OCI-LY1 (cell line): Measurements from ENCODE around the gene FAF1.

ENCODE experiments used
- H2AFZ ChIP-seq: fragments of 200-600 bp; sonication (generic), shearing (Covaris generic); 2 replicates; pipeline ENCODE4 v1.6.0; 2014; ENCODE audit warnings: antibody characterized with exemption, mild to moderate bottlenecking, low read length
- H3F3A ChIP-seq: fragments of 200-600 bp; sonication (generic), shearing (Covaris generic); 2 replicates; pipeline ENCODE4 v1.6.0; 2014; ENCODE audit warnings: mild to moderate bottlenecking, antibody characterized with exemption, low read length, moderate library complexity; ENCODE audit not compliant: insufficient read depth
- H3K27ac ChIP-seq: fragments of 200-600 bp; sonication (generic); 2 replicates; pipeline ENCODE4 v1.5.1; 2014; ENCODE audit warnings: low read length, mixed run types, mild to moderate bottlenecking, low read depth; ENCODE audit not compliant: poor library complexity, severe bottlenecking
- H3K27me3 ChIP-seq: fragments of 200-600 bp; sonication (generic); 2 replicates; pipeline ENCODE4 v1.6.0; 2014; ENCODE audit warnings: antibody characterized with exemption, mild to moderate bottlenecking, low read length, moderate library complexity; ENCODE audit not compliant: insufficient read depth
- H3K36me3 ChIP-seq: fragments of 200-600 bp; sonication (generic); 2 replicates; pipeline ENCODE4 v1.6.1; 2014; ENCODE audit warnings: mild to moderate bottlenecking, antibody characterized with exemption, low read length, moderate library complexity, mixed read lengths; ENCODE audit not compliant: insufficient read depth
- H3K4me1 ChIP-seq: fragments of 200-600 bp; sonication (generic); 2 replicates; pipeline ENCODE4 v1.5.1; 2014; ENCODE audit warnings: mild to moderate bottlenecking, low read length, moderate library complexity; ENCODE audit not compliant: insufficient read depth, severe bottlenecking
- H3K4me2 ChIP-seq: fragments of 200-600 bp; sonication (generic), shearing (Covaris generic); 2 replicates; pipeline ENCODE4 v1.6.1; 2014; ENCODE audit warnings: low read length
- H3K4me3 ChIP-seq: fragments of 200-600 bp; sonication (generic); 2 replicates; pipeline ENCODE4 v1.5.1; 2014; ENCODE audit warnings: low read length, low read depth, mild to moderate bottlenecking, mixed read lengths; ENCODE audit not compliant: poor library complexity, severe bottlenecking
- H3K79me2 ChIP-seq: fragments of 200-600 bp; shearing (Covaris generic); 2 replicates; pipeline ENCODE4 v1.6.1; 2016; ENCODE audit warnings: mixed run types, low read length, mixed read lengths; ENCODE audit not compliant: insufficient read depth
- H3K9ac ChIP-seq: fragments of 200-600 bp; sonication (generic), shearing (Covaris generic); 2 replicates; pipeline ENCODE4 v1.6.1; 2014; ENCODE audit warnings: mild to moderate bottlenecking, low read length, mixed read lengths
- H3K9me2 ChIP-seq: fragments of 200-600 bp; sonication (generic), shearing (Covaris generic); 2 replicates; pipeline ENCODE4 v1.6.1; 2014; ENCODE audit warnings: low read depth, mild to moderate bottlenecking, low read length, mixed read lengths
- H3K9me3 ChIP-seq: fragments of 200-600 bp; shearing (Covaris generic); 2 replicates; pipeline ENCODE4 v1.6.1; 2014; ENCODE audit warnings: low read length, mixed read lengths
- H4K20me1 ChIP-seq: fragments of 200-600 bp; sonication (generic), shearing (Covaris generic); 2 replicates; pipeline ENCODE4 v1.6.0; 2016; ENCODE audit warnings: mild to moderate bottlenecking, low read length; ENCODE audit not compliant: insufficient read depth
- CTCF ChIP-seq: fragments of 200-600 bp; sonication (generic), shearing (Covaris generic); IDR thresholded peaks from 2 replicates; pipeline ENCODE4 v1.5.1; 2017; ENCODE audit warnings: mild to moderate bottlenecking, antibody characterized with exemption, low read length, moderate library complexity, mixed read lengths
- EZH2 ChIP-seq: fragments of 200-600 bp; sonication (generic), shearing (Covaris generic); IDR thresholded peaks from 2 replicates; pipeline ENCODE4 v1.8.0; 2017; ENCODE audit warnings: borderline replicate concordance, mixed run types, mild to moderate bottlenecking, antibody characterized with exemption, low read length, moderate library complexity, mixed read lengths

Gene FAF1

GRCh38 chr1:50981741-50982140, 21.7 kb upstream of the FAF1 start:
- H3K27ac ChIP-seq = peak overlapping the region; percentile 95
- H3K9ac ChIP-seq = peak overlapping the region; percentile 99; the same call in 1 of the 2 replicates
- H3K4me1 ChIP-seq = peaks cover 59% of the 10 kb centered on the region
- H2AFZ ChIP-seq = no peak overlapping the region
- H3K4me2 ChIP-seq = peak overlapping the region; percentile 88
- H3K36me3 ChIP-seq = no peaks in the 10 kb centered on the region
- peak overlapping the region; percentile 89 for H3K4me3 ChIP-seq
- TF ChIP-seq EZH2 (no peak), CTCF (no peak)
- H3F3A ChIP-seq = no peaks in the 10 kb centered on the region
- no peaks in the 10 kb centered on the region for H3K9me3 ChIP-seq
- H3K27me3 ChIP-seq = no peaks in the 10 kb centered on the region
- peaks cover 74% of the 10 kb centered on the region for H3K79me2 ChIP-seq
- H4K20me1 ChIP-seq = no peaks in the 10 kb centered on the region
- no peaks in the 10 kb centered on the region for H3K9me2 ChIP-seq

GRCh38 chr1:50980505-50980904, 20.4 kb upstream of the FAF1 start:
- peaks cover 65% of the 10 kb centered on the region for H3K4me1 ChIP-seq

GRCh38 chr1:50979937-50980336, 19.9 kb upstream of the FAF1 start:
- Histone ChIP-seq H3K4me1 (peaks cover 67% of the 10 kb centered on the region), H3K9ac (peak overlapping the region; percentile 99), H3F3A (no peaks in the 10 kb centered on the region), H2AFZ (no peak overlapping the region), H3K4me2 (peak overlapping the region; percentile 88), H3K9me3 (no peaks in the 10 kb centered on the region), H3K36me3 (peaks cover 2% of the 10 kb centered on the region; the same call in 1 of the 2 replicates), H3K9me2 (no peaks in the 10 kb centered on the region), H3K27me3 (no peaks in the 10 kb centered on the region), H3K4me3 (peak overlapping the region; percentile 89), H3K27ac (peak overlapping the region; percentile 95), H4K20me1 (no peaks in the 10 kb centered on the region), H3K79me2 (peaks cover 76% of the 10 kb centered on the region)
- TF ChIP-seq EZH2 (no peak), CTCF (no peak)

More at GRCh38 chr1:50980505-50980904, 20.4 kb upstream of the FAF1 start:
- H3K9me3 ChIP-seq = no peaks in the 10 kb centered on the region
- H3K4me3 ChIP-seq = peak overlapping the region; percentile 89
- H3K27ac ChIP-seq = peak overlapping the region; percentile 95
- no peaks in the 10 kb centered on the region for H4K20me1 ChIP-seq
- no peaks in the 10 kb centered on the region for H3F3A ChIP-seq
- H2AFZ ChIP-seq = no peak overlapping the region
- peak overlapping the region; percentile 99 for H3K9ac ChIP-seq
- peak overlapping the region; percentile 88 for H3K4me2 ChIP-seq
- H3K9me2 ChIP-seq = no peaks in the 10 kb centered on the region
- H3K79me2 ChIP-seq = peaks cover 79% of the 10 kb centered on the region
- TF ChIP-seq EZH2 (no peak), CTCF (no peak)
- no peaks in the 10 kb centered on the region for H3K36me3 ChIP-seq
- no peaks in the 10 kb centered on the region for H3K27me3 ChIP-seq
